Measurements from ENCODE around the gene RPL7L1.

- no peak for TF ChIP-seq CTCF (IDR thresholded peaks at IDR 0.05; ENCODE audit: insufficient read depth, low read length)
- TF ChIP-seq POLR2AphosphoS5 (IDR thresholded peaks at IDR 0.05; ENCODE audit: low read depth), result no peak
- no peak for TF ChIP-seq SPI1 (IDR thresholded peaks at IDR 0.05; ENCODE audit: borderline replicate concordance, low read depth)
- TF ChIP-seq REST (IDR thresholded peaks at IDR 0.05; ENCODE audit: insufficient replicate concordance, low read depth), result no peak
These were observed 34.1 kb upstream of the RPL7L1 start for GRCh38 chr6:42845327-42845694.
